Peyer's patch (tissue), 4 donors: ENCODE data around the gene BLOC1S3.

ENCODE experiments used
- CTCF ChIP-seq, 6 experiments: fragments of 450-650 bp in 4 of 6; fragments of 200-600 bp in 2 of 6; sonication (generic) in 1 of 6; IDR thresholded peaks; one replicate each; pipeline ENCODE4 v1.5.1; 2017 to 2019; ENCODE audit warnings: antibody characterized with exemption in 6 of 6, mild to moderate bottlenecking in 3 of 6, moderate library complexity in 1 of 6
- POLR2A ChIP-seq, 2 donors: fragments of 450-650 bp; IDR thresholded peaks; one replicate each; pipeline ENCODE4 v1.5.1; 2017; ENCODE audit warnings: antibody characterized with exemption in 2 of 2, mild to moderate bottlenecking in 2 of 2, moderate library complexity in 2 of 2

- no peak for TF ChIP-seq CTCF (IDR thresholded peaks at IDR 0.05)
- no peak for TF ChIP-seq POLR2A (IDR thresholded peaks at IDR 0.05)
These were observed 19.9 kb upstream of the BLOC1S3 start for GRCh38 chr19:45158503-45159209.
